ENCODE data around the gene TMEM176A.

The TMEM176A gene

DNA sequence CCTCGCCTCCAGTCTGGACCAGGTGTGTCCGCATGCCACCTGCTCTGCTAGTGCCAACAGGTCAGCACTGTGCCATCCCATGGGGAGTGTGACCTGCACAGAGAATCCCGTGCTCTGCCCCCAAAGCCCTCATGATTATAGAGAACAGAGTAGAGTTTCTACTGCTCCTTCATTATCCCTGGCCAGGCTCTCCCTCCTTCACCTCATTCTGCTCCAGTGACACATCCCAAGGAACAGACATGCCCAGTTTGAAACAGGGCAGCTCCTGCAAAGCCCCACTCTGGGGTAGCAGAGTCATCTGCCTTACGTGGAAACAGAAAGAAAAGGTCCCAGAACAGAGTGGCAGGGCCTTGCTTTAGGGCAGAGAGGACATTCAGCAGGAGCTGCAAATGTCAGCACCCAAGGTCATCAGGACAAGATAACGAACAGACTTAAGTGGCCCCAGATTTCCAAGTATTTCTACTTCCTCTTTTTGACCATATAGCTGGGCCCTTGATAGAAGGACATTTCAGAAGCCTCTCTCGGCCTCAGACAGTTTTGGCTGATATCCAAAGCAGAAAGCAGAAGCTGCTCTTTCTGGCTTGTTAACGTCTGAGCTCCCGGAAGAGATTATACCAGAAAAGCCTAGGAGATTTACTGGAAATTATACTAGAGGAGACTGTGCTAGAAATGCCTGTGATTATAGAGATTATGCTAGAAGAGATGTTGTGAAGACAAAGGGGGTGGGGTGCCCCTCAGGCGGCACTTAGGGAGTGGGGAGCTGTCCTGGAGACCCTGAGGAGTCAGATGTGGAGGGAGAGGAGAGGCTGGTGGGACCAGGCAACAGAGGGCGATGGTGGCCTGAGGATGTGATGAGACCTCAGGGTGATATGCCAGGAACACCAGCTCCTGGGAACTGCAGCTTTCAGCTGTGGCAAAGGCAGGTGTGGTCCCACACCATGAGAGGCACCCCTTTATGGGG lies 13.0 kb upstream of the TMEM176A start:
- DNase-seq (ENCODE audit: low read depth in 1 of 2, low spot score in 1 of 2), result no peak

DNA sequence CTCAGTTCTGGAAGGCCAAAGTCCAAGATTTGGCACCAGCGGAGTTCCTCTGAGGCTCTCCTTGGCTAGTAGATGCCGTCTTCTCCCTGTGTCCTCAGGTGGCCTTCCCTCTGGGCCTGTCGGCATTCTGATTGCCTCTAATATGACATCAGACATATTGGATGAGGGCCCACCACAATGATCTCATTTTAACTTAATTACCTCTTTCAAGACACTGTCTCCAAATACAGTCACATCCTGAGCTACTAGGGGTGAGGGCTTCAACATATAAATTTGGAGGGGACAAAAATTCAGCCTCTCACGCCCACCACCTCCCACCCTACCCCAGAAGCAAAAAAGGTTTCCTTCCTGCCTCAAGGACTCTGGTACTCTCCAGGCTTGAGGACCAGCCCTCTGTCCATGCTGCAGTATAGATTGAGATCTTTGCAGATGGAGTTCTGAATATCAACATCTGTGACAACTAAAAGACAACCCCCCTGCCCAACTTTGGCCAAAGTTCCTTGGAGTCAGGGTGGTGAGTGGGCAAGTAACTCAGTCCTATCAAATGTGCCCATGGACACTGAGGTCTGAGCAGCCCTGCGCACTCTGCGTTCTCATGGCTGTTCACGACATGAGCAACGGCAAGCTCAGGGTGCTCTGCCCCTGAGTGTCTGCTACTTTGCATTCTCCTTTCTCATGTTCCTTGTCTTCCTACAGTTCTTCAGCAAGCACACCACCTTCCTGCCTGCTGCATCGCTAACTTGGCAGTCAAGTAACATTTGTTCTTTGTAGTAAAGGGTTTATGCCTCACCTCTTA lies 11.9 kb upstream of the TMEM176A start:
- DNase-seq (ENCODE audit: low read depth in 1 of 2, low spot score in 1 of 2), result no peak

DNA sequence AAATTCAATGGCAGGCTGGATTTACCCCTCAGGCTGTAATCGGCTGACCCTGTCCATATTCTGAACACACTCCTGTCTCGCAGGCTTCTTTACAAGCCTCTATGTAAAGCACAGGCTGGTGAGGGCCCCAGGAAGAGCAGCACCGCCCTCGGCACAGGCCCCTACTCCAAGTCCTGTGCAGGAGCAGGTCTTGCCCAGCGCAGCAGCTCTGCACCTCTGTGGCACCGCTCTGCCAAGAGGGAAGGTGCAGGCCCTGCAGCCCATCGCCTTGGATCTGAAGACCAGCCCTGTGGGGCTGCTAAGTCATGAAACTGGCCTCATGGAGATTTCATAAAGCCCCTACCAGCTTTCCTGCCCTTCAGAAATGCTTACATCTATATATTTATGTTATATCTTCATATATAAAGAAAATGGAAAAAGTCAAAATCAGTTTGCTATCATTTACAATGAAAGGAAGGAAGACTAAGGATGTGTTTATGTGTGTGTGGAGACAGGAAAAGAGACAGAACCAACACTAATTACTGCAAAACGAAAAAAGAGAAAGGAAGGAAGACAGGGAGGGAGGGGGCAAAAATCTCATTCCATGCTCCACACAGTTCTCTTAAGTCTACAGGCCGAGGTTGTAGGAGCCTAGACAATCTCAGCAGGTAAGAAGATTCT lies 10.0 kb upstream of the TMEM176A start:
- DNase-seq (ENCODE audit: low read depth in 1 of 2, low spot score in 1 of 2), result no peak

GRCh38 chr7:150791304-150791703 lies 9.3 kb upstream of the TMEM176A start:
- no peak for DNase-seq (ENCODE audit: low read depth in 1 of 2, low spot score in 1 of 2)

GRCh38 chr7:150791746-150792452 lies 8.7 kb upstream of the TMEM176A start:
- DNase-seq (ENCODE audit: low read depth in 1 of 2, low spot score in 1 of 2), result no peak

DNA sequence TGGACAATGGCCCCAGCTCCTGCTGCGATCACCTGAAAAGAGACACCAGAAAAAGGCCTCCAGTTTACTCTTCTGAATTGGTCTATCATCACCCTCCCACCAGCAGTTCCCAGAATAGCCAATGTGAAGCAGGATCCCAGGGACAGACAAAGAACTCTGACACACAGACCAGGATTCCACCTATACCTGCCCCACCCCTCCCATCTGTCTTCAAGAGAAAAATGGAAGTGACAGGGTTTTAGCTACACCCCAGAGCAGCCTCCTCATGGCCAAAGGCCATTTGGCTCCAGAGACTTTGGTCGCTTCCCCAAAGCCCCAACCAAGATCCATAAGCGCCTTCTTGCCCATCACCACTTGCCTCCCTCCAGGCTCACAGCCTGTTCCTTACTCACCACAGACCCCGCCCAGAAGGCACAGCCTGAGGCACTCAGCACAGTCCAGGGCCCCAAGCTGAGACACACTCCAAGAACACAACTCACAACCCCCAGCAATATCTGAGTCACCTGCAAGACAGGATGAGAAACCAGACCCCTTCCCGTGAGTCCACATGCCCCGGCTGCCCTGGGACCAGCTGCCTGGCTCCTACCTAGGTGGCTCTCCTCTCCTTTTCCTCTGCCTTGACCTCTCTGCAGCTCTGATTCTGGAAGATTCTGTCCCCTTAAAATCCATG lies 6.9 kb upstream of the TMEM176A start:
- no peak for DNase-seq (ENCODE audit: low read depth in 1 of 2, low spot score in 1 of 2)

GRCh38 chr7:150797661-150798060 lies 2.9 kb upstream of the TMEM176A start:
- DNase-seq (ENCODE audit: low read depth in 1 of 2, low spot score in 1 of 2), result no peak

DNA sequence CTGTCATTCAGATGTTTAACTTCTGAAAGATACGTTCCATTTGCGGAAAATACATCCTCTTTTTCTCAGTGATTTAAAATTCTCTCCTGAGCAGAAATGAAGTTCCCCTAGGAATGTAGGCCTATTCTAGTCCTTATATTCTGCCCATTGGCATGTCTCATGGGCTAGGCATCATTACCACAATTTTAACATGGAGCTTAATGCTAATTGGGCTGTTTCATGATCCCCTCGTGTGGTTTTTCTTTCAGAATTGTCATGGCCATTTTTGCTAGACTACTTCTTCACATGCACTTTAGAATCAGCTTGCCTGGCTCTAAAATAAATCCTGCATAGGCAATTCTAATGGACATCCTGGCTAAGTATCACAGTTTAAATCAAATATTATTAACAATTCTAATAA lies 1.4 kb upstream of the TMEM176A start:
- DNase-seq (ENCODE audit: low read depth in 1 of 2, low spot score in 1 of 2), result no peak

GRCh38 chr7:150799741-150800580 lies 608 bp upstream of the TMEM176A start, which contains the start of gene TMEM176B:
TSS of gene TMEM176B (minus strand) at chr7:150800364. CDS start at chr7:150796569, 3,795 bp downstream.
- no peak for DNase-seq (ENCODE audit: low read depth in 1 of 2, low spot score in 1 of 2)

DNA sequence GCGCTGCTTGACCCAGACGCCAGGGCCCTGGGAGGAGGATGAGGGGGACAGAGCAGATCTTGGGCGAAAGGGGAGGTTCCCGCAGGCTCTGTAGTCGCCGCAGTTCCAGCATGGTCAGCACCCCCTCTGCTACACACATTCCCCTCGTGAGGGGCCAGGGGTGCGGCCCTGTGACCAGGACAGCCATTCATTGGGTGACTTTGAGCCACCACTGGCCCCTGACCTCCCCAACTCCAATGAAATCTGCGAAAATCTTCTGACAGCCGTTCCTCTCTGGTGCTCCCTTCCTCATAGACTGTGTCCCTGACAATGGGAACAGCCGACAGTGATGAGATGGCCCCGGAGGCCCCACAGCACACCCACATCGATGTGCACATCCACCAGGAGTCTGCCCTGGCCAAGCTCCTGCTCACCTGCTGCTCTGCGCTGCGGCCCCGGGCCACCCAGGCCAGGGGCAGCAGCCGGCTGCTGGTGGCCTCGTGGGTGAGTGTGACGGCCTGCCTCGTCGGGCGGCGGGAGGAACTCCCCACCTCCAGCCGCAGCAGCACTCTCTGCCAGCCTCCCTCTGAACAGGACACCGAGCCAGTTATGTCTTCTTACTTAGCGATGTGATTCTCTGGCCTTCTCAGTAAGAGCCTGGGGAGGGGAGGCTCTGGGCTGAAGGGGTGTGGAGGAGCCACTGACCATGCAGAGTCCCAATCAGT lies 825 bp downstream of the TMEM176A start:
- DNase-seq (ENCODE audit: low read depth in 1 of 2, low spot score in 1 of 2), result no peak

DNA sequence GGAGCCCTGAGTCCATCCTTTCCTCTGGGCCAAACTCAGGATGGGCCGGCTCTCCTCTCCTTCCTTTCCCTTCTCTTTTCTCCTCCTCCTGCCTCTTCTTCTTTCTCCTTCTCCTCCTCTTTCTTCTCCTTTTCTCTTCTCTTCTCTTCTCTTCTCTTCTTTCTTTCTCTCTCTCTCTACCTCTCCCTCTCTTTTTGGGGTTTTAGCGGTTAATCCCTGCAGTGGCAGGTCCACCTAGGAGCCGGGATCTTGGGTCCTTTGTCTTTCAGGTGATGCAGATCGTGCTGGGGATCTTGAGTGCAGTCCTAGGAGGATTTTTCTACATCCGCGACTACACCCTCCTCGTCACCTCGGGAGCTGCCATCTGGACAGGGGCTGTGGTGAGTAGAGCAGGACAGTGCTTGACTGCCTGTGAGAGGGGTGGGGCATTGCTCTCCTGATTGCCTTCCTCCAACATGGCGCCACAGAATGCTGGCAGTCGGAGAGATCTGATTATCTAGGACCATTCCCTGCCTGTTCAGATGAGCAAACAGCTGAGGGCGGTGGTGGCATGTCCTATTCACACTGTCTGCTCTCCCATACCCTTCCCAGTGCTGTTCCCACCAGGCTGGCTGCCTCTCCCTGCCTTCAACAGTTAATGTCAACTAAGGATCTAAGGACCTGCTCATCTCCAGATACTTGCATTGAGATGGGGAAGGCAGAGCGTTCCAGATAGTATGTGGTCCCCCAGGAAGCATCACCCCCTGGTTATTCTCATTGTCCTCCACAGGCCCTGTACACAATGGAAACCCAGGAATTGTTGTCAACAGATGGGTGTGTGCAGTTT lies 1.6 kb downstream of the TMEM176A start:
- no peak for DNase-seq (ENCODE audit: low read depth in 1 of 2, low spot score in 1 of 2)

GRCh38 chr7:150803161-150803860 lies 2.7 kb downstream of the TMEM176A start:
- no peak for DNase-seq (ENCODE audit: low read depth in 1 of 2, low spot score in 1 of 2)

GRCh38 chr7:150804802-150805201 lies 4.2 kb downstream of the TMEM176A start:
- no peak for DNase-seq (ENCODE audit: low read depth in 1 of 2, low spot score in 1 of 2)

DNA sequence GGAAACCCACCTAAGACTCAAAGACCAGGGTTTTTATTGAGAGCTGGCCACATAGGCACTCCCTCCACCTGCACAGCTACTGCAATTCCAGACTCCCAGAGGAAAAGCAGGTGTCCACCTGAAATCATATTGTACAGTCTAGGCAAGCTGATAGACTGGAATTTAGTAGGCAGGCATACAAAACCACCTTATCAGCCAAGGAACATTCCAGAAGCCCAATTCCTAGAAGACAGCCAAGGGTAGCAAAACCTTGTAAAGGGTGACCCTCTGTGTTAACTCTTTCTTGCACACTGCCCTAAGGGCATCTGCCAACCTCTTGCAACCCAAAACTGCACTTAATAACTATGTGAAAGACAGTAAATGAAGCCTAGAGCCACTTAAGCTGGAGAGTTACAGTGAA lies 5.3 kb downstream of the TMEM176A start:
- DNase-seq (ENCODE audit: low read depth in 1 of 2, low spot score in 1 of 2), result no peak

GRCh38 chr7:150806454-150806853 lies 5.9 kb downstream of the TMEM176A start:
- no peak for DNase-seq (ENCODE audit: low read depth in 1 of 2, low spot score in 1 of 2)

DNA sequence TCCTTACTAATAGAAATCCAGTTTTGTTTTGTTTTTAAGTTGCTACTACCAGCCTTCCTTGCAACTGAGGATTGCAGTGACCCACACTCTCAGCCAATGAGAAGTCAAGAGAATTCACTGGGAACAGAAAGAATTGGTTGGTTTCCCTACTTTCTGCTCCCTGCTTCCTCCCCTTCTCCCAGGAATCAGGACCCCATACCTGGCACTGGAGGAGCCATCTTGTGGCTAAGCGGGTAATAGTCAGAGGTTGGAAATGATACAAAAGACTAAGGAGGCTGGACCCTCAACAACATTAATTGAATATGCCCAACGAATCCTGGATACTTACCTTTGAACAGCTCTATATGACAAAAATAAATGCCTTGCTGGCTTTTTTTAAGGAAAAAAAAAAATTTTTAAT lies 6.3 kb downstream of the TMEM176A start:
- DNase-seq (ENCODE audit: low read depth in 1 of 2, low spot score in 1 of 2), result no peak
